H1 (cell line): Measurements from ENCODE around the gene TSGA10IP. TPM values are rescaled to one million over a fixed set of nuclear protein-coding genes. Genes with fewer than 3 reads are reported as not detected.

Source experiments
- ATF2 ChIP-seq: IDR thresholded peaks from 2 replicates; pipeline ENCODE4 v1.6.1; 2012; ENCODE audit warnings: low read length, inconsistent platforms
- SUZ12 ChIP-seq: fragments of 200-600 bp; sonication (generic); IDR thresholded peaks from 2 replicates; pipeline ENCODE4 v1.6.1; 2012; ENCODE audit warnings: mild to moderate bottlenecking, inconsistent platforms, low read length, moderate library complexity, mixed read lengths
- polyA plus RNA-seq, 7 experiments: library from polyadenylated mRNA; depleted of rRNA in 3 of 7; stranded (reverse) in 5 of 7; unstranded in 2 of 7; fragments of >200 nt in 5 of 7; fragments of 200-250 nt in 2 of 7; gene quantifications; 1 replicate in 5 of 7; 2 replicates in 1 of 7; 4 replicates in 1 of 7; pipeline versions ENCODE4 v1.2.1 to v1.2.3, GENCODE V29; 2011 to 2013; ENCODE audit warnings: missing spikeins in 2 of 7, mixed read lengths in 2 of 7
- total RNA-seq: library from RNA; stranded (reverse); fragmentation: NEBNext Ultra II Directional; extraction: Animal tissue kit (Norgen Biotek cat#: 25700); gene quantifications from 2 replicates; pipeline ENCODE4 v1.2.1, GENCODE V29; 2021

TSGA10IP gene
- total and polyA plus RNA-seq, 2 of the 8 experiments (the other 6 are each of a cell fraction or from before 2014, with no cell fraction given): 1.9 to 6.0 TPM

- TF ChIP-seq SUZ12: no peak
- no peak for TF ChIP-seq ATF2
These were observed 56.8 kb downstream of the TSGA10IP start, which contains the start of the genes BANF1 and EIF1AD (continued) for GRCh38 chr11:66001942-66002647.
